Loucy (cell line): Measurements from ENCODE around the gene KCNJ1.

Source experiments
- H2AFZ ChIP-seq: fragments of 200-600 bp; sonication (generic); 2 replicates; pipeline ENCODE4 v1.6.0; 2016; ENCODE audit warnings: antibody characterized with exemption, mild to moderate bottlenecking, low read length, moderate library complexity
- H3F3A ChIP-seq: fragments of 200-600 bp; 2 replicates; pipeline ENCODE4 v1.6.0; 2016; ENCODE audit warnings: antibody characterized with exemption, low read depth, mild to moderate bottlenecking
- H3K27me3 ChIP-seq: fragments of 200-600 bp; sonication (generic); 2 replicates; pipeline ENCODE4 v1.6.1; 2014; ENCODE audit warnings: low read length, mild to moderate bottlenecking; ENCODE audit not compliant: insufficient read depth, poor library complexity, severe bottlenecking
- H3K36me3 ChIP-seq: fragments of 200-600 bp; sonication (generic); 2 replicates; pipeline ENCODE4 v1.6.1; 2016; ENCODE audit warnings: low read length; ENCODE audit not compliant: insufficient read depth
- H3K4me1 ChIP-seq: fragments of 200-600 bp; sonication (generic); 2 replicates; pipeline ENCODE4 v1.5.1; 2014; ENCODE audit warnings: low read length, mild to moderate bottlenecking; ENCODE audit not compliant: insufficient read depth, poor library complexity, severe bottlenecking
- H3K4me2 ChIP-seq: fragments of 200-600 bp; sonication (generic); 2 replicates; pipeline ENCODE4 v1.6.0; 2014; ENCODE audit warnings: antibody characterized with exemption, low read length, low read depth, mild to moderate bottlenecking; ENCODE audit not compliant: poor library complexity, severe bottlenecking
- H3K4me3 ChIP-seq: fragments of 200-600 bp; sonication (generic); 2 replicates; pipeline ENCODE4 v1.5.1; 2014; ENCODE audit warnings: low read length, mild to moderate bottlenecking, mixed read lengths; ENCODE audit not compliant: poor library complexity, severe bottlenecking
- H3K79me2 ChIP-seq: fragments of 200-600 bp; sonication (generic); 2 replicates; pipeline ENCODE4 v1.6.1; 2014; ENCODE audit warnings: low read length; ENCODE audit not compliant: insufficient read depth
- H3K9ac ChIP-seq: fragments of 200-600 bp; sonication (generic); 2 replicates; pipeline ENCODE4 v1.6.0; 2014; ENCODE audit warnings: mild to moderate bottlenecking, low read depth, low read length, moderate library complexity; ENCODE audit not compliant: poor library complexity, severe bottlenecking
- H3K9me2 ChIP-seq: fragments of 200-600 bp; sonication (generic); replicated peaks from 2 replicates; pipeline ENCODE4 v1.6.1; 2016; ENCODE audit warnings: low read depth, low read length, mixed read lengths
- H3K9me3 ChIP-seq: fragments of 200-600 bp; sonication (generic); 2 replicates; pipeline ENCODE4 v1.6.1; 2014; ENCODE audit warnings: mild to moderate bottlenecking, antibody characterized with exemption, low read length, low read depth; ENCODE audit not compliant: insufficient read depth
- H4K20me1 ChIP-seq: fragments of 200-600 bp; sonication (generic); 2 replicates; pipeline ENCODE4 v1.6.0; 2014; ENCODE audit warnings: antibody characterized with exemption, low read length, mild to moderate bottlenecking; ENCODE audit not compliant: insufficient read depth, poor library complexity, severe bottlenecking
- EZH2phosphoT487 ChIP-seq: fragments of 200-600 bp; IDR thresholded peaks from 2 replicates; pipeline ENCODE4 v1.6.1; 2018; ENCODE audit warnings: antibody characterized with exemption, mild to moderate bottlenecking, moderate library complexity, borderline replicate concordance
- TF ChIP-seq, protein P1 (sequence below): fragments of 200-600 bp; sonication (generic); conservative IDR thresholded peaks from 2 replicates; pipeline ENCODE4 v1.5.1; 2014; ENCODE audit warnings: mild to moderate bottlenecking, antibody characterized with exemption, low read length

Gene KCNJ1

DNA sequence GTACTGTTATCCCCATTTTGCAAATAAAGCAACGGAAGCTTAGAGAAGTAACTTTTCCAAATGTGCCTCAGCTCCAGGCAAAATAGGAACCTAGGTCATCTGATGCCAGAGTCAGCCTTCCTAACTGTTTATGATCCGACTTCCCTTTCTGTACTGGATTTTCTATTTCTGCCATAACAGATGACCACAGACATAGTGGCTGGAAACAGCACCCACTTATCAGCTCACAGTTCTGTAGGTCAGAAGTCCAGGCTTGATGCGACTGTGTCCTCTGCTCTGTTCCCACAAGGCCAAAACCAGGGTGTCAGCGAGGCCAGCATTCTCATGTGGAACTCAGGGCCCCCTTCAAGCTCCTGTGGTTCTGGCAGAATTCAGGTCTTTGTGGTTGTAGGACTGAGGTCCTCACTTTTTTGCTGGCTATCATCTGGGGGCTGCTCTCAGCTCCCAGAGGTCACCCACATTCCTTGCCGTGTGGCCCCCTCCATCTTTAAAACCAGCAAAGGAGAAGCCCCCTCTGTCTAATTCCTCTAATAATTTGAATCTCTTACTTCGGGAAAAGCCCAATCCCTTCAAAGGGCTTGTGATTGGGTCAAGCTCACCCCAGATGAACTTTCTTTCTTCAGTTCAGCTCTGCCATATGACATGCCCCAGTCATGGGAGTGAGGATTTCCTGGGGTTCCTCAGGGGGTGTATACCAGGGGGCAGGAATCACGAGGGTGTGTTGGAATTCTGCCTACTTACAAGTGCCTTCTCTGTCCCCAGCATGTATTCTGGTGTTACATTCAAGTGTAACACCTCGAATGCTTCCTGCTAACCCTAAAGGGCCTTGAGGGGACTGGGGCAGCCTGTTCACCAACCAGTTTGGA lies 39.3 kb upstream of the KCNJ1 start:
- Histone ChIP-seq H3K9ac (peak overlapping the region; percentile 81), H3F3A (no peaks in the 10 kb centered on the region), H3K27me3 (no peaks in the 10 kb centered on the region), H2AFZ (no peak overlapping the region), H3K9me3 (no peaks in the 10 kb centered on the region), H3K4me1 (peaks cover 26% of the 10 kb centered on the region), H3K36me3 (no peaks in the 10 kb centered on the region), H3K9me2 (no peaks in the 10 kb centered on the region), H3K79me2 (peaks cover 4% of the 10 kb centered on the region; the same call in 1 of the 2 replicates), H3K4me2 (peak overlapping the region; percentile 77), H4K20me1 (no peaks in the 10 kb centered on the region), H3K4me3 (peak overlapping the region; percentile 87)
- TF ChIP-seq, protein P1, sequence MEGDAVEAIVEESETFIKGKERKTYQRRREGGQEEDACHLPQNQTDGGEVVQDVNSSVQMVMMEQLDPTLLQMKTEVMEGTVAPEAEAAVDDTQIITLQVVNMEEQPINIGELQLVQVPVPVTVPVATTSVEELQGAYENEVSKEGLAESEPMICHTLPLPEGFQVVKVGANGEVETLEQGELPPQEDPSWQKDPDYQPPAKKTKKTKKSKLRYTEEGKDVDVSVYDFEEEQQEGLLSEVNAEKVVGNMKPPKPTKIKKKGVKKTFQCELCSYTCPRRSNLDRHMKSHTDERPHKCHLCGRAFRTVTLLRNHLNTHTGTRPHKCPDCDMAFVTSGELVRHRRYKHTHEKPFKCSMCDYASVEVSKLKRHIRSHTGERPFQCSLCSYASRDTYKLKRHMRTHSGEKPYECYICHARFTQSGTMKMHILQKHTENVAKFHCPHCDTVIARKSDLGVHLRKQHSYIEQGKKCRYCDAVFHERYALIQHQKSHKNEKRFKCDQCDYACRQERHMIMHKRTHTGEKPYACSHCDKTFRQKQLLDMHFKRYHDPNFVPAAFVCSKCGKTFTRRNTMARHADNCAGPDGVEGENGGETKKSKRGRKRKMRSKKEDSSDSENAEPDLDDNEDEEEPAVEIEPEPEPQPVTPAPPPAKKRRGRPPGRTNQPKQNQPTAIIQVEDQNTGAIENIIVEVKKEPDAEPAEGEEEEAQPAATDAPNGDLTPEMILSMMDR: peak; percentile 8; the same call in 1 of the 2 replicates
- no peak for TF ChIP-seq EZH2phosphoT487

DNA sequence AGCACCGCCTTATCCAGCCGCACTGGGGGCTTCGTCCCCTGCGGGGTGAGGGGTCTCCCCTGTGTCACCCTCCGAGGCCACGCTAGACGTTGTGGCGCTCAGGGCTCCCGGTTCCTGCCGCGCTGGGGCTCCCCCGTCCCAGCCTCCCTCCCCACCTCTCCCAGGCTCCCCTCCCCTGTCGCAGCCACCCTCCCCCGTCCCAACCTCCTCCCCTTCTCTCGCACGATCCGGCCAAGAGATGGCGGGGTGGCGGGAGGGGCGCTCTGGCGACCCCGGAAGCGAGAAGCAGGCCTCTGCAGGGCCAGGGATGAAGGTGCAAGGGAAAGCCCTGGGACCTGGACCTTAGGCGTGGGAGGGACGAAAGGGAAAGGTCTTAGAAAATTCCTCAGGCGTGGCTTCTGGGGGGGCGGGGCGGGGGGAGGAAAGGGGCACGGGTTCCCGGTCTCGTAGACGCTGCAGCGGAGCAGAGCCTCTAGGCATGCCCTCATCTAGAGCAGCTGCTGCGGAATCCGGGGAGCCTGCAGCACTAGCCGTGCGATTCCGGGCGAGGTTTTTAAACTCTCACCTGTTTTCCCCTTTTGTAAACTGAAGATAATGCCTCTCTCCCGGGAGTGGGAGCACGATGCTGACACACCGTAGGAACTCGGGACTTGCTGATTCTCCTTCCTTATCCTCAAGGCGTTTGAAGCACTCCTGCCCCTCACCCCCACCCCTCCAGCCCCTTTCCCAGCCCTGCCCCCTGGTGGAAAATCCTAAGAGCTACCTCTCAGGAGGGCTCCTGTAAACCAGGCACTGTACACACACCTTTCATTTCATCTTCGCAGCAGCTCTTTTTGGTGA lies 38.5 kb upstream of the KCNJ1 start:
- H3K4me3 ChIP-seq: peak overlapping the region; percentile 87
- H3K27me3 ChIP-seq: no peaks in the 10 kb centered on the region
- H2AFZ ChIP-seq: peak overlapping the region; percentile 94
- peaks cover 4% of the 10 kb centered on the region; the same call in 1 of the 2 replicates for H3K79me2 ChIP-seq
- peak overlapping the region; percentile 81 for H3K9ac ChIP-seq
- peak overlapping the region; percentile 77 for H3K4me2 ChIP-seq
- peaks cover 29% of the 10 kb centered on the region for H3K4me1 ChIP-seq
- TF ChIP-seq, protein P1: peak; percentile 72
- TF ChIP-seq EZH2phosphoT487: no peak
- no peaks in the 10 kb centered on the region for H3F3A ChIP-seq
- no peaks in the 10 kb centered on the region for H3K9me3 ChIP-seq
- no peaks in the 10 kb centered on the region for H3K9me2 ChIP-seq
- H4K20me1 ChIP-seq: no peaks in the 10 kb centered on the region
- H3K36me3 ChIP-seq: no peaks in the 10 kb centered on the region

DNA sequence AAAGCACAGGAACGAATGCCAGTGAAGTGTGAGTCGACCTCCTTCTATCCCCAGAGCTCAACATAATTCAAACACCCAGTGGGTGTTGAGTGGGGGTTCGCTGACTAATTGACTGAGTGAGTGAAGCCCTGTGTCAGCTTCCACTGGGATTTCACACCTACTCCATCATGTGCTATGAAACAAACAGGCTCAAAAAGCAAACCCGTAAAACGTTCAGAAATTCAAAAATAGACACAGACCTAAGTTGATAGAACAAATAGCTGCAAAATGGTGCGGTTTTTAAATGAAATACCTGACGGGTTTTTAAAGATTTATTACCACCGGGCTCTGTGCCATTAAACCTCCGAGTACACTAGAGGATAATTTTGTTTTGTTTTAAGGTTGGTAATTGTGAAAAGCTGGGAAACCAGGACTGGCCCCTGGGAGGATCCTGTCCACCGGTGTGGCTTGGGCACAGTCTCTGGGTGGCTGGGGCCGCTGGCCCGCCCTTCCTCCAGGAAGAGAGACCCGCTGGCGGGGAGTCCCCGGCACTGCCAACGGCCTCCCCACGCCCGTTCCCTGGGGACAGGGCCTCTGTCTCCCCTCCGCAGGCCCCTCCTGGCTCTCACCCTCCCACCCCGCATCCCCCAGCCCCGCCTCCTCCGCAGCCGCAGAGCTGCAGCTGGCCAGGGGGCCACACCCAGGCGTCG lies 37.7 kb upstream of the KCNJ1 start:
- TF ChIP-seq, protein P1: no peak
- TF ChIP-seq EZH2phosphoT487: no peak
- Histone ChIP-seq H3K9me3 (no peaks in the 10 kb centered on the region), H2AFZ (peak overlapping the region; percentile 94), H3K36me3 (no peaks in the 10 kb centered on the region), H3K9me2 (no peaks in the 10 kb centered on the region), H3K27me3 (no peaks in the 10 kb centered on the region), H3F3A (no peaks in the 10 kb centered on the region), H4K20me1 (no peaks in the 10 kb centered on the region), H3K4me2 (peak overlapping the region; percentile 77), H3K9ac (peak overlapping the region; percentile 81), H3K4me3 (peak overlapping the region; percentile 87), H3K79me2 (peaks cover 4% of the 10 kb centered on the region; the same call in 1 of the 2 replicates), H3K4me1 (peaks cover 31% of the 10 kb centered on the region)
